ENCODE data around the gene ZSCAN18. TPM values are rescaled to one million over a fixed set of nuclear protein-coding genes. Genes with fewer than 3 reads are reported as not detected.

ZSCAN18 gene
- total RNA-seq, 1 donor from 2014 or later, result 64.9 TPM

GRCh38 chr19:58083021-58083420 is 15.0 kb downstream of the ZSCAN18 start:
- Histone ChIP-seq H3K4me3 (ENCODE audit: low read depth, low read length) (no peak overlapping the region), H3K27me3 (ENCODE audit: control insufficient read depth, insufficient read depth, low read length) (no peaks in the 10 kb centered on the region), H3K36me3 (ENCODE audit: control insufficient read depth, insufficient read depth, low read length) (peaks cover 1% of the 10 kb centered on the region)
- TF ChIP-seq CTCF (IDR thresholded peaks at IDR 0.05; ENCODE audit: insufficient read depth, low read length, poor library complexity, severe bottlenecking), result no peak
- no peak for DNase-seq (ENCODE audit: low read depth)

- Histone ChIP-seq H3K36me3 (ENCODE audit: control insufficient read depth, insufficient read depth, low read length) (no peaks in the 10 kb centered on the region), H3K4me3 (ENCODE audit: low read depth, low read length) (no peak overlapping the region), H3K27me3 (ENCODE audit: control insufficient read depth, insufficient read depth, low read length) (no peaks in the 10 kb centered on the region)
- TF ChIP-seq CTCF (IDR thresholded peaks at IDR 0.05; ENCODE audit: insufficient read depth, low read length, poor library complexity, severe bottlenecking), result no peak
- no peak for DNase-seq (ENCODE audit: low read depth)
These were observed 18.2 kb downstream of the ZSCAN18 start for GRCh38 chr19:58079792-58080191.

- no peaks in the 10 kb centered on the region for H3K27me3 ChIP-seq (ENCODE audit: control insufficient read depth, insufficient read depth, low read length)
- no peak for DNase-seq (ENCODE audit: low read depth)
- no peak overlapping the region for H3K4me3 ChIP-seq (ENCODE audit: low read depth, low read length)
- H3K36me3 ChIP-seq (ENCODE audit: control insufficient read depth, insufficient read depth, low read length), result peaks cover 2% of the 10 kb centered on the region
- no peak for TF ChIP-seq CTCF (IDR thresholded peaks at IDR 0.05; ENCODE audit: insufficient read depth, low read length, poor library complexity, severe bottlenecking)
These were observed 30.7 kb downstream of the ZSCAN18 start for GRCh38 chr19:58067240-58067912.

GRCh38 chr19:58063712-58064111 is 34.3 kb downstream of the ZSCAN18 start:
- TF ChIP-seq CTCF (IDR thresholded peaks at IDR 0.05; ENCODE audit: insufficient read depth, low read length, poor library complexity, severe bottlenecking), result no peak
- Histone ChIP-seq H3K36me3 (ENCODE audit: control insufficient read depth, insufficient read depth, low read length) (peaks cover 2% of the 10 kb centered on the region), H3K4me3 (ENCODE audit: low read depth, low read length) (no peak overlapping the region), H3K27me3 (ENCODE audit: control insufficient read depth, insufficient read depth, low read length) (no peaks in the 10 kb centered on the region)
- DNase-seq (ENCODE audit: low read depth), result no peak

- Histone ChIP-seq H3K36me3 (ENCODE audit: control insufficient read depth, insufficient read depth, low read length) (no peaks in the 10 kb centered on the region), H3K27me3 (ENCODE audit: control insufficient read depth, insufficient read depth, low read length) (no peaks in the 10 kb centered on the region), H3K4me3 (ENCODE audit: low read depth, low read length) (no peak overlapping the region)
- no peak for TF ChIP-seq CTCF (IDR thresholded peaks at IDR 0.05; ENCODE audit: insufficient read depth, low read length, poor library complexity, severe bottlenecking)
- no peak for DNase-seq (ENCODE audit: low read depth)
These were observed 37.8 kb downstream of the ZSCAN18 start for GRCh38 chr19:58060231-58060630.

GRCh38 chr19:58059671-58060078 is 38.4 kb downstream of the ZSCAN18 start:
- H3K27me3 ChIP-seq (ENCODE audit: control insufficient read depth, insufficient read depth, low read length), result no peaks in the 10 kb centered on the region
- DNase-seq (ENCODE audit: low read depth), result no peak
- TF ChIP-seq CTCF (IDR thresholded peaks at IDR 0.05; ENCODE audit: insufficient read depth, low read length, poor library complexity, severe bottlenecking), result no peak

More at GRCh38 chr19:58059671-58060078, 38.4 kb downstream of the ZSCAN18 start:
- Histone ChIP-seq H3K36me3 (ENCODE audit: control insufficient read depth, insufficient read depth, low read length) (no peaks in the 10 kb centered on the region), H3K4me3 (ENCODE audit: low read depth, low read length) (peak overlapping the region; percentile 55)

All from kidney epithelial cell (primary cell).